Activated B cell treated with CpG ODN at 0.5 μM for 24 hours (primary cell): ENCODE measurements around the gene CFAP161. TPM values are rescaled to one million over a fixed set of nuclear protein-coding genes. Genes with fewer than 3 reads are reported as not detected.

ENCODE experiments used
- ATAC-seq: fragments of 200-7000 bp; cut with Tn5 transposase; one replicate; pipeline ENCODE4 v1.10.0; 2021; ENCODE audit warnings: low read depth, mild to moderate bottlenecking, moderate library complexity
- CTCF ChIA-PET: fragments of 350-600 bp; sonication (Branson Sonifier 250); formaldehyde crosslinking; loops from one replicate; lab custom pipeline; 2021; ENCODE audit warnings: antibody characterized with exemption; lab: Charles Lee
- POLR2A ChIA-PET: fragments of 350-600 bp; sonication (Branson Sonifier 250); formaldehyde crosslinking; loops from one replicate; lab custom pipeline; 2021; ENCODE audit warnings: antibody characterized with exemption; lab: Charles Lee
- DNase-seq: peaks from one replicate; pipeline ENCODE4 v3.0.0; 2022
- H3K27ac Mint-ChIP-seq: one replicate; pipeline ENCODE4 v1.8.0; 2020; ENCODE audit warnings: mixed read lengths
- H3K27me3 Mint-ChIP-seq: one replicate; pipeline ENCODE4 v1.8.0; 2021; ENCODE audit warnings: mixed read lengths
- H3K36me3 Mint-ChIP-seq: one replicate; pipeline ENCODE4 v1.8.0; 2021; ENCODE audit warnings: low read depth, mixed read lengths
- H3K4me1 Mint-ChIP-seq: one replicate; pipeline ENCODE4 v1.8.0; 2021; ENCODE audit warnings: mixed read lengths
- H3K4me3 Mint-ChIP-seq: one replicate; pipeline ENCODE4 v1.8.0; 2020; ENCODE audit warnings: mild to moderate bottlenecking, mixed read lengths
- H3K9me3 Mint-ChIP-seq: one replicate; pipeline ENCODE4 v1.8.0; 2020; ENCODE audit warnings: mixed read lengths
- intact Hi-C: fragments of 100-400 bp; cut with micrococcal nuclease; formaldehyde crosslinking; loops from one replicate; pipeline ENCODE4 v1.15.1; 2024
- total RNA-seq: library from RNA; stranded (reverse); gene quantifications from 2 replicates; pipeline ENCODE4 v1.2.3, GENCODE V29; 2022
- TF ChIP-seq, protein P1 (sequence below): fragments of 200-600 bp; IDR thresholded peaks from one replicate; pipeline ENCODE4 v1.8.0; 2022; ENCODE audit warnings: antibody characterized with exemption, mild to moderate bottlenecking

The CFAP161 gene
- total RNA-seq, 1 donor from 2014 or later: 0.18 TPM

DNA sequence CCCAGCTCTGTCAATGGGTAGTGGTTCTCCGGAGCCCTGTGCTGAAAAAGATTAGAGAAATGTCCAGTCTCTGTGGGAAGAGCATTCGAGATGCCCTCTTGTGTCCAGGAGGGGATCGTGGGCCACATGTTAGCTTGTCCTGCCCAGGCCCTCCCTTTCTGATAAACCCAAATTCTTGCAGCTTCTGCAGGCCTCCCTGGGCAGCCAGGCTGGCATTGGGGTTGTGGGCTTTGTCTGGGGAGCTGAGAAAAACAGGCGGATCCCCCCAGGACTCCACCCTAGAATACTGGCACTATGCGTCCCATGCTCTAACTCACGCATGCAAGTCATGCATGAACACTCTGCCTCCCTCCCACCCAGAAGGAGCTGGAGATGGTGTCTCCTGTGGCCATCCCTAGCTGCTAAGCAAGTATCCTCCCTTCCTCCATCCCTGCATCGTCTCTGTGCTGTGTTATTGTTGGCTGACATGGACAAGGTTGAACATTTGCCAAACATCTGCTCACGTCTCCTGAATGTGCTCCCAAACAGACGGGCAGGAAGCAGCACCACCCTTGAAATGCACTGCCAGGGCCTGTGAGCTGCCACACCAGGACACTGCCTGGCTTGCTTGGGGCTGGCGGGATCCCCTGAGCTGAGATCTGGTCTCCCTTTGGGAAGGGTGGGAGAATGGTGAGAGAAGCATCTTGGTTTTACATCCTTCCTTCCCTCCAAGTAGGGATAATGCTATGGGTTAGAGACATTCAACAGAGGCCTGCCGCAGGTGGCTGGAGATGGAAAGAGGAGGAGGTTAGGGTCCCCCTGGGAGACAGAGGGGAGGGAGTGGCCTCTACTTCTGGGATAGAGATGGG, 26.5 kb downstream of the CFAP161 start:
- Mint-ChIP-seq H3K9me3 (no peaks in the 10 kb centered on the region), H3K27ac (no peak overlapping the region), H3K27me3 (peaks cover 24% of the 10 kb centered on the region), H3K4me3 (no peak overlapping the region), H3K4me1 (peaks cover 8% of the 10 kb centered on the region), H3K36me3 (no peaks in the 10 kb centered on the region)
- ChIA-PET POLR2A (no interaction called here), CTCF (interaction anchor here (3.2 kb wide), 1 partner anchor 105 kb away, joined by 10 read pairs; no protein-coding TSS in a partner anchor)
- DNase-seq: no peak
- no peak for ATAC-seq
- intact Hi-C loops: no loop called here
- TF ChIP-seq, protein P1, sequence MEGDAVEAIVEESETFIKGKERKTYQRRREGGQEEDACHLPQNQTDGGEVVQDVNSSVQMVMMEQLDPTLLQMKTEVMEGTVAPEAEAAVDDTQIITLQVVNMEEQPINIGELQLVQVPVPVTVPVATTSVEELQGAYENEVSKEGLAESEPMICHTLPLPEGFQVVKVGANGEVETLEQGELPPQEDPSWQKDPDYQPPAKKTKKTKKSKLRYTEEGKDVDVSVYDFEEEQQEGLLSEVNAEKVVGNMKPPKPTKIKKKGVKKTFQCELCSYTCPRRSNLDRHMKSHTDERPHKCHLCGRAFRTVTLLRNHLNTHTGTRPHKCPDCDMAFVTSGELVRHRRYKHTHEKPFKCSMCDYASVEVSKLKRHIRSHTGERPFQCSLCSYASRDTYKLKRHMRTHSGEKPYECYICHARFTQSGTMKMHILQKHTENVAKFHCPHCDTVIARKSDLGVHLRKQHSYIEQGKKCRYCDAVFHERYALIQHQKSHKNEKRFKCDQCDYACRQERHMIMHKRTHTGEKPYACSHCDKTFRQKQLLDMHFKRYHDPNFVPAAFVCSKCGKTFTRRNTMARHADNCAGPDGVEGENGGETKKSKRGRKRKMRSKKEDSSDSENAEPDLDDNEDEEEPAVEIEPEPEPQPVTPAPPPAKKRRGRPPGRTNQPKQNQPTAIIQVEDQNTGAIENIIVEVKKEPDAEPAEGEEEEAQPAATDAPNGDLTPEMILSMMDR: no peak

DNA sequence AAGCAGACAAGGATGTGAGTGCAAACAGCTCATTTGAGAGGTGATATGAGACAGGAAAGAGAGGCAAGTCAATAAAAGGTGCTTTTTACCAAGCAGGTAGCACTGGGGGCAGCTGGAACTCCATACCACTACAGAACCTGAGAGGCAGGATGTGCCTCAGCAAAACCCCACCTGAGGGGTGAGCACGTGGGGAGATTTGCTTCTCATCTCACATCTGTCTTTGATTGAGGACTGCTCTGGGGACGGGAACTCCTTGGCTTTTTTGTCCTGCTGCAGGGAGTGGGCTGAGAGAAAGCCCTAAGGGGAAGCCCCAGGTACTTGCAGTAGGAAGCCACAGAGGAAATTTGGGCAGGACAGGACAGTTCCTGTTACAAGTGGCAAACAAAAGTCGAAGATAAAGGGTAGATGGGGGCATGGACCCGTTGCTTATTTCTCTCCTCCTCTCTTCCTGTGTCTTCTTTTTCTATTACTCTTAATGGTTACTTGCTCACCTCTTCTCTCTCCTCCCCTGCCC, 27.1 kb downstream of the CFAP161 start:
- H3K4me3 Mint-ChIP-seq: no peak overlapping the region
- ChIA-PET CTCF (interaction anchor here (3.2 kb wide), 1 partner anchor 104 kb away, joined by 10 read pairs; no protein-coding TSS in a partner anchor), POLR2A (no interaction called here)
- peaks cover 24% of the 10 kb centered on the region for H3K27me3 Mint-ChIP-seq
- peaks cover 6% of the 10 kb centered on the region for H3K4me1 Mint-ChIP-seq
- H3K27ac Mint-ChIP-seq: no peak overlapping the region
- ATAC-seq (no peak), DNase-seq (no peak)
- TF ChIP-seq, protein P1: no peak
- intact Hi-C loops: no loop called here
- no peaks in the 10 kb centered on the region for H3K9me3 Mint-ChIP-seq
- no peaks in the 10 kb centered on the region for H3K36me3 Mint-ChIP-seq

DNA sequence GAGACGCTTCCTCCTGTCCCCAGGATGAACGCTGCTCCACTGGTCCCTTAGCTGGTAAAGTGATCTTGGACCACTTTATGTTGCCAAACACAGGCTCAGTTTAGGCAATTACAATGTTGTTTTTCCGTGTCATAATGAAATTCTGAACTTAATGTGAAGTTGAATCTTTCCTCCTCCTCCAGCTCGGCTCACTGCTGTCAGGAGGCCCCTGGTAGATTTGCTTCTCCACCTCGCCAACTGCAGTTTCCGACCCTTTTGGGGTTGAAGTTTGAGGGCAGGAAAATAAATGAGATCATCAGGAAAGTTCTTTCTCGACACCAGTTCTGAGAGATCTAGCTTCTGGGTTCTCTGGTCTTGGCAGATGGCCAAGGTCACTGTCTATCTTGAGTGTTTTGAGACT, 27.8 kb downstream of the CFAP161 start:
- Mint-ChIP-seq H3K4me1 (peaks cover 6% of the 10 kb centered on the region), H3K27ac (no peak overlapping the region), H3K4me3 (no peak overlapping the region), H3K36me3 (no peaks in the 10 kb centered on the region), H3K27me3 (peaks cover 24% of the 10 kb centered on the region), H3K9me3 (no peaks in the 10 kb centered on the region)
- TF ChIP-seq, protein P1: no peak
- no peak for DNase-seq
- no peak for ATAC-seq
- CTCF ChIA-PET: interaction anchor here (3.2 kb wide), 1 partner anchor 104 kb away, joined by 10 read pairs; no protein-coding TSS in a partner anchor
- intact Hi-C loops: no loop called here
- POLR2A ChIA-PET: no interaction called here

DNA sequence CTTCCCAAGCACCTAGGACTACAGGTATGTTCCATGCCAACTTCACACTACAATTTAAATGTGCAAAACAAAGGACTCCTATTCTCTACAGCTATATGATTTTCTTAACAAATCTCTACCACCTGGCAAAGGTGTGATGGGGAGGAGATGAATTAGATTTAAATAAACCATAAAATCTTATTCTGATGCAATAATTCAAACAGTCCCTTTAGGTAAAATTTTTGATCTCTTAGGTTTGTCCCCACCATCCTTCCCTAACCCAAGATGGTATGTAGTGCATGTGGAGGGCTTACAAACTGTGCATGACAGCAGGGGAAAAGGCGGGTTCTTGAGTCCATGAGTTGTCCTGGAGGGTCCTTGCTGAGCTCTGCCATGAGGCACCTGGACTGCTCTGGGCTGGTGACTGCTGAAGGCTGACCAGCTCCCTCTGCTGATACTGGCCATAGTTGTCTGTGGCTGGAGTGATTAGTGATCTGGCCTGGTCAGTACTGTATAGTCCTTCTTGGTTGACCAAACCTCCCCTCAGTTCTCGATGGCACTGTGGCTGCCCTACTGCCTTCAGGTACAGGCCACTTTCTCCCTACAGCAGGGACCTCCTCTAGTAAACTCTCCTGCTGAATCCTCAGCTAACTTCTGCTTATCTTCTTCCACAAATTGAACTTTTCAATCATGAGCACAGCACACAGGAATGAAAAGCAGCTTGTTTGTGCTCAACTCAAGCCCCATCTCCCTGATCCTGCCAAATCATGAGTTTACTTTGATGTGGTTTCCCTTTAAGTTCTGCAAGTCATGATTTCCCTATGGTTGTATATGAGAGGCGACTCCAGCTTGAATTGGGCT, 30.1 kb downstream of the CFAP161 start:
- TF ChIP-seq, protein P1: no peak
- Mint-ChIP-seq H3K27ac (no peak overlapping the region), H3K27me3 (peaks cover 29% of the 10 kb centered on the region), H3K4me3 (no peak overlapping the region), H3K36me3 (no peaks in the 10 kb centered on the region), H3K9me3 (no peaks in the 10 kb centered on the region), H3K4me1 (peaks cover 6% of the 10 kb centered on the region)
- intact Hi-C loops: no loop called here
- ATAC-seq (no peak), DNase-seq (no peak)
- CTCF ChIA-PET: no interaction called here
- POLR2A ChIA-PET: no interaction called here

DNA sequence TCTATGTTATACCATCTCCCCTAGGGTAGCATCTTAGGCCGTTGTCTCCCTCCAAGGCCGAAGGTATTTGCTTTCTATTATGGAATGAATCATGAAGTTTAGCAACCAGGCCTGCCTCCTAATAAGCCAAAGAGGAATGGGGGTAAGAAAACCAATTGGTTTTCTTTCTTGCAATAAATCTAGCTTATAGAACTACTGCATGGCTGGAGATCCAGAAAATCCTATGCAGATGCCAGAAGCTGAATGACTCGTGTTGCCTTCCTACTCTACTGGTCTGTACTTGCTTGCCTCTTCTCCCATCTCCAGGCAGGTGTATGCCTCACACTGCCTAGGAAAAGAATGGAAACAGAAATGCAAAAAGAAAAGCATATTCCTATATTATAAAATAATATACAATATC, 31.5 kb downstream of the CFAP161 start:
- no peaks in the 10 kb centered on the region for H3K36me3 Mint-ChIP-seq
- peaks cover 29% of the 10 kb centered on the region for H3K27me3 Mint-ChIP-seq
- ChIA-PET CTCF (no interaction called here), POLR2A (no interaction called here)
- H3K9me3 Mint-ChIP-seq: no peaks in the 10 kb centered on the region
- no peak overlapping the region for H3K4me3 Mint-ChIP-seq
- intact Hi-C loops: no loop called here
- TF ChIP-seq, protein P1: no peak
- no peak for ATAC-seq
- DNase-seq: no peak
- H3K27ac Mint-ChIP-seq: peak overlapping the region; percentile 47
- peaks cover 6% of the 10 kb centered on the region for H3K4me1 Mint-ChIP-seq
